ENCODE data around the gene MAP3K13.
A peak's percentile ranks its signal among the peaks of the same experiment; 100 is the strongest.

The MAP3K13 gene

DNA sequence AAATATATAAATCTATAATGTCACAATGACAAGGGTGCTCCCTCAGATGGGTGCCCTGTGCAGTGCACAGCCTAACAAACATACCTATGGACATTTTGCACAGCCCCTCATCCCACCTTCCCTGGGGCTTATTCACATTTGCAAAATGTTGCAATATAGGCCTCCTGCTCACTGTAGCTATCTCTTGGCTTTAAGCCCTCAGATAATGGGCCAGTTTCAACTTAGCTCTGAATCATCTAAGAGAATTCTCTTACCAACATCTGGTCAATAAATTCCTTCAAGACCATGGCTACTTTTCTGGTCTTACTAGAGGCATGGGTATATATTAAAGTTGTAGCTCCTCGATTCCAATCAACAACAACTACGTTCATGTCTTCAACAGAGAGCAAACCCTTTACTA is 171.6 kb downstream of the MAP3K13 start:
- peak; percentile 34 for DNase-seq (ENCODE audit: low read depth)
- TF ChIP-seq, protein P1, sequence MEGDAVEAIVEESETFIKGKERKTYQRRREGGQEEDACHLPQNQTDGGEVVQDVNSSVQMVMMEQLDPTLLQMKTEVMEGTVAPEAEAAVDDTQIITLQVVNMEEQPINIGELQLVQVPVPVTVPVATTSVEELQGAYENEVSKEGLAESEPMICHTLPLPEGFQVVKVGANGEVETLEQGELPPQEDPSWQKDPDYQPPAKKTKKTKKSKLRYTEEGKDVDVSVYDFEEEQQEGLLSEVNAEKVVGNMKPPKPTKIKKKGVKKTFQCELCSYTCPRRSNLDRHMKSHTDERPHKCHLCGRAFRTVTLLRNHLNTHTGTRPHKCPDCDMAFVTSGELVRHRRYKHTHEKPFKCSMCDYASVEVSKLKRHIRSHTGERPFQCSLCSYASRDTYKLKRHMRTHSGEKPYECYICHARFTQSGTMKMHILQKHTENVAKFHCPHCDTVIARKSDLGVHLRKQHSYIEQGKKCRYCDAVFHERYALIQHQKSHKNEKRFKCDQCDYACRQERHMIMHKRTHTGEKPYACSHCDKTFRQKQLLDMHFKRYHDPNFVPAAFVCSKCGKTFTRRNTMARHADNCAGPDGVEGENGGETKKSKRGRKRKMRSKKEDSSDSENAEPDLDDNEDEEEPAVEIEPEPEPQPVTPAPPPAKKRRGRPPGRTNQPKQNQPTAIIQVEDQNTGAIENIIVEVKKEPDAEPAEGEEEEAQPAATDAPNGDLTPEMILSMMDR (conservative IDR thresholded peaks at IDR 0.05; ENCODE audit: low read depth, low read length): no peak
- no peak overlapping the region for H3K4me3 ChIP-seq (ENCODE audit: low read depth, low read length)

DNA sequence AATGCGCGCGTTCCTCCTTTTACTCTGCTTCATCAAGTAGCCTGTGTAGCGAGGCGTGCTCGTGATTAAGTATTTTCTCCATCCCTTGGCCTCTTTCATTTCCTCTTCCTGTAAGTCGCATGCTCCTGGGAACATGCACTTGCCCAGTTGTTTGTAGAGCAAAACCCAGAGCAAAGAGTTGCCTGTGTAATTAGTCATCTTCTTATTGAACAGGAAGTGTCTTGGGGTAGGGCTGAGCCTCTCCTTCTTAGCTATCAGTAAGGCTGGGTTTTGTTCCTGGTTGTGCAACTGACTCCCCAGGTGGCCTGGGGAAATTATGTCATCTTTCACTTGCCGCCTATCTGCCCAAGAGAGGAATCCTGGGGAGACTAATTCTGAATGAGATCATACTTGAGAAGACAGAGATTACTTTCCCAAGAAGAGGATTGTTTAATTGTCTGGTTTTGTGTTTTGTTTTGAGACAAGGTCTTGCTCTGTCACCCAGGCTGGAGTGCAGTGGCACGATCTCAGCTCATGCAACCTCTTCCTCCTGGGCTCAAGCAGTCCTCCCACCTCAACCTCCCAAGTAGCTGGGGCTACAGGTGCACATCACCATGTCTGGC is 174.5 kb downstream of the MAP3K13 start:
- TF ChIP-seq, protein P1 (conservative IDR thresholded peaks at IDR 0.05; ENCODE audit: low read depth, low read length): no peak

More for the DNA sequence above, 174.5 kb downstream of the MAP3K13 start:
- no peak overlapping the region for H3K4me3 ChIP-seq (ENCODE audit: low read depth, low read length)
- peak; percentile 98 for DNase-seq (ENCODE audit: low read depth)

All from choroid plexus epithelial cell (primary cell).